RPMI7951 (cell line): ENCODE measurements around the gene SYCE3. TPM values are rescaled to one million over a fixed set of nuclear protein-coding genes. Genes with fewer than 3 reads are reported as not detected.
A peak's percentile ranks its signal among the peaks of the same experiment; 100 is the strongest.

ENCODE experiments used
- DNase-seq: peaks from one replicate; pipeline ENCODE4 v3.0.0-alpha.2; 2012; ENCODE audit warnings: low read depth
- total RNA-seq: library from RNA; depleted of rRNA; stranded (reverse); fragments of >200 nt; shearing (Covaris generic); gene quantifications from 2 replicates; pipeline ENCODE4 v1.2.3, GENCODE V29; 2014

Gene SYCE3
- total RNA-seq, 1 experiment from 2014 or later, result not detected

DNA sequence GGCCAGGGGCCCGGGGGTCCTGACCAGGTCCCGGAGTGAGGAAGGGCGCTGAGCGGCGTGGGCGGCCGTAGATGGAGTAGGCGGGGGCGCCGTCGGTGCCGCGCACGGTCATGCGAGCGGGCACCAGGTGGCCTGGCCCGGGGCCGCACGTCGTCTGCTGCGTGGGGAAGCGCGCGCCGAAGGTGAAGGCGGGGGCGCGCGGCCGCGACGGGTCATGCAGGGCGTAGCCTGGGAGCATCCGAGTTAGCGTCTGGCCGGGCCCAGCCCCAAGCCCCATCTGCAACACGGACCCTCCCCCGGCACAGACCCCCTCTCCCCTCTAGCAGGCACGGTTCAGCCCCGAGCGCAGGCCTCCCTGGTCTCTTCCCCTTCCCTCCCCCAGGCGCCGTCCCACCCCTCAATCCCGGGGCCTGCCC lies 31.2 kb downstream of the SYCE3 start:
- DNase-seq, result peak; percentile 44

DNA sequence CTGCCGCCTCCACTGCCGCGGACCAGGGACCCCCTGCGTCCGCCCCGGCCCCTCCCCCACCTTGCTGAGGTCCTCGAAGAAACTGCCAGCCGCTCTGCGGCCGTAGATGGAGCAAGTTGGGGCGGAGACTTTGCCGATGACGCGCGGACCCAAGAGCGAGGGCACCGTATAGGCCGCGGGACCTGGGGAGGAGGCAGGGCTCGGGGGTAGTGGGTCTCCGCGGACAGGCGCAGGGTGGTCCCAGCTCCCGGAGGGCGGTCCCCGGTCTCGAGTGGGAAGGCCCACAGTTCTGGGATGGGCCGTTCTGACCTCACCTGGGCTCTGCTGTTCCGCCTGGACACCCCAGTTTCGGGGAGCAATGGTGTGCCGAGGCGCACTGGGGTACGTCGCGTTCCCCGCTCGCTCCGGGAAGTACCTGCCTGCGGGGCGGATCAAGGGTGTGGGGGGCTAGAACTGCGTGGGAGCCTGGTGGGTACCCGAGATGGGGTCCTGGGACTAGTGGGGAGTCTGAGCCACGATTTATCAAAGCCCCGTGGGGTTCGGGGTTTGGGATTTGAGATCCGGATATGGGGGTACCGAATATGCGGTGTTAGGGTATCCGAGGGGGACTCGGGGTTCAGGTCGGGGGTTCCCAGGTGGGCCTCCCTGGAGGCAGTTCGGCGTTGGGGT lies 31.7 kb downstream of the SYCE3 start:
- DNase-seq, result peak; percentile 78

DNA sequence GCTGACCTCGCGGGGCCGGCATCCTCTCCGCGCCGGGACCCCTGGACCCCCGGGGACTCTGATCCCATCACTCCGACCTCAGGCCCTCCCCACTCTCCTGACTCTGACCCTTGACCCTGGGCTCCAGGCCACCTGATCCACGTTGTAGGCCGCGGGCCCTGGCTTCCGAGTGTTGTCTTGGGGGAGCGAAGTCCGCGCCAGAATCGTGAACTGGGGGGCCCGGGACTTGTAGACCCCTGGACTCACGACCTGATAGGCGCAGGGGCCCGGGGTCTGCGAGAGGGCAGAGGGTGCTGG lies 32.2 kb downstream of the SYCE3 start:
- no peak for DNase-seq

DNA sequence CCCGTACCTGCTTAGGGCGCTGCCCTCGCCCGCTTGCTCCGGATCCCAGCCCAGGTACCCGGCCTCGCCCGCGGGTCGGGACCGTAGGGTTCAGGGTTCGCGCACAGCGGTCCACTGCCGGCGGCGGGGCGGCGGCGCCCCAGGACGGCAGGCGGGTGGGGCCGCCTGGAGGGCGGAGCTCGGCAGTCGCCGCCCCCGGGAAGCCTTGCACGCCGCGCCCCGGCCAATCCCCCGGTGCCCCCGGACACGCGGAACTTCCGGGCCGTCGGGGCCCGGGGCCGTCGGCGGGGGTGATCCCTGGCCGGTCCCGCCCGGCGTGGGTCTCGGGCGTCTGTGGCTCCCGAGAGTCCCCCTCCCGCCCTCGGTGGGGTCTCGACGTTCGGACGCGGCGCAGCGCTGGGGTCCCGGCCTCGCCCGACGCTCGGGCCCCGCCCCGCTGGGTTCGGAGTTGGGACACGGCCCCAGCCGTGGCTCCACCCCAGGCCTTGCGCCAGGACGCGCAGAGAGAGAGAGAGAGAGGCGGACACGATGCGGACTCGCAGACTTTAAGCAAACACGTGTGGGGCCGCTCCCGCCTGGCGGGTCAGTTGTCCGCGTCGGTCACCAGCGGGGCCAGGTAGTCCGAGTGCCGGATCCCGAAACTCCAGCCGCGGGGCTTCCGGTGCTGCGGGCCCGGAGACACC lies 32.7 kb downstream of the SYCE3 start, which contains the start of gene TYMP:
Gene TYMP (minus strand): TSS at position 116 of the 683 bp plus-strand sequence. CDS start 303 bp downstream, outside the sequence.
- peak; percentile 83 for DNase-seq

DNA sequence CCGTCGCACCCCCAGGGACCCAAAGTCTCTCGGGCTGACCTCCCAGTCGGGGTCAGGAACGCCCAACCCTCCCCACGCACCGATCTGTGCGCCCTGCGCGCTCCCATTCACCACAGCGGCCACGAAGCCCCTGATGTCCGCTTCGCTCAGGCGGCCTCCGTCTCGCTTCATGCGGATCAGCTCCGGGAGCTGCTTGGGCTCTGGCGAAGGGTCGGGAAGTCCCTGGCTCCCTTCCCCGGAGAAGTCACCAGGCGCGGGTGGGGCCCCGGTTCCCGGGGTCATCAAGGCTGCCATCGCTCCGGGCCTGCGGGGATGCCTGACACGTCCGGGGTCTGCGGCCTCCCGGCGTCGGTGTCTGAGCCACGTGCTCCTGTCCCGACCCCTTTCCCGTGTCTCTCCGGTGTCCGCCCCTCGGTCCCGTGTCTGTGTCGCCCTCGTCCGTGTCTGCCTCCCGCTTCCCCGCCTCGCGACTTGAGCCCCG lies 33.3 kb downstream of the SYCE3 start:
- no peak for DNase-seq

DNA sequence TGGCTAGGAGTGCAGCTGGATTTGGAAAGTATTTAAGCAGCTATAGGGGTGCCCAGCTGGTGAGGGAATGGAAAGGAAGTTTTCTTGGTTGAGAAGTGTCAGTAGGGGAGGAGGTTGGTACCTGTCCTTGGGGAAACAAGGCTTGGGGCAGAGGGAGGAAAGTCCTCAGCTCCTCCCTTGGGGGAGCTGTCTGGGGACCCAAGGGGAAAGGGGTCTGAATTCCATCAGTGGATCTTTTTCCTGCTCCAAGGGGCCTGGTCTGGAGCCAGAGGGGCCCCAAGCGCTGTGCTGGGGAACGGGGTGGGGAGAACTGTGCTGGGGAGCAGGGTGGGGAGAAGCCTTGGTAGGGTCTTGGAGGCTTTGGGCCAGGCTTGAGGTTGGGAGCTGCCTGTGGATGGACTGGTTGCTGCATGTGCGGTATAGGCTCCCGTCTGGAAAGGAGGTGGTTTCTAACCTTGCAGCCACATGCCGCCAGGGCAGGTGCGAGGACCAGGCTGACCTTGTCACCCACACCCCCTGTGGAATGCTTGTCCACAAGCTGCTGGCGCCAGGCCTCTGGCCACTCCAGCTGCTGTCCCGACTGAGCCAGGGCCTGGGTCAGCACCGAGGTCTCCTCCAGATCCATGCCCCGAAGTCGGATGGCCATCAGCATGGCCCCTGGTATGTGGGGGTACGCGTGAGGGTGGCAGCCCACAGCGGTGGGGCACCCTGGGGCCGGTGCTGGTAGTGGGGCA lies 33.9 kb downstream of the SYCE3 start:
- DNase-seq, result no peak

DNA sequence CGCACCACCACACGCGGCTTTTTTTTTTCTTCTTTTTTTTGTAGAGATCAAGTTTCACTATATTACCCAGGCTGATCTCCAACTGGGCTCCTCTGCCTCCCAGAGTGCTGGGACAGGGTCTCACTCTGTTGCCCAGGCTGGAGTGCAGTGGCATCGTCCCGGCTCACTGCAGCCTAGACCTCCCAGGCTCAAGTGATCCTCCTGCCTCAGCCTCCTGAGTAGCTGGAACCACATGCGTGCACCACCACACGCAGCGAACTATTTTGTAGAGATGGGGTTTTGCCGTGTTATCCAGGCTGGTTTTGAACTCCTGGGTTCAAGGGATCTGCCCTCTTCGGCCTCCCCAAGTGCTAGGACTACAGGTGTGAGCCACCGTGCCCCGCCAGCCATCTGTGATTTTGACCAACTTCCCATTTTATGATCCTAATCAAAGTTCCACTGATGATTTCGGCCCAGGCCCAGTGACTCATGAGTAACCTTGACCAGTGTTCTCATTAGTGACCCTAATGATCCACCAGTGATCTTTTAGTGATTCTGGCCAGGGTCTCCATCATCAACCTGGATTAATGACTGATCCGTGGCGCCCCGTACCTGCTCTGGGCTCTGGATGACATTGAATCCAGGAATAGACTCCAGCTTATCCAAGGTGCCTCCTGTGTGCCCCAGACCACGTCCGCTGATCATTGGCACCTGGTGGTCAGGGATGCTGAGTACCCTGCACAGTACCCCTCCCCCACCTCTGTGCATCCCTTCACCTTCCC lies 34.6 kb downstream of the SYCE3 start:
- DNase-seq, result no peak

DNA sequence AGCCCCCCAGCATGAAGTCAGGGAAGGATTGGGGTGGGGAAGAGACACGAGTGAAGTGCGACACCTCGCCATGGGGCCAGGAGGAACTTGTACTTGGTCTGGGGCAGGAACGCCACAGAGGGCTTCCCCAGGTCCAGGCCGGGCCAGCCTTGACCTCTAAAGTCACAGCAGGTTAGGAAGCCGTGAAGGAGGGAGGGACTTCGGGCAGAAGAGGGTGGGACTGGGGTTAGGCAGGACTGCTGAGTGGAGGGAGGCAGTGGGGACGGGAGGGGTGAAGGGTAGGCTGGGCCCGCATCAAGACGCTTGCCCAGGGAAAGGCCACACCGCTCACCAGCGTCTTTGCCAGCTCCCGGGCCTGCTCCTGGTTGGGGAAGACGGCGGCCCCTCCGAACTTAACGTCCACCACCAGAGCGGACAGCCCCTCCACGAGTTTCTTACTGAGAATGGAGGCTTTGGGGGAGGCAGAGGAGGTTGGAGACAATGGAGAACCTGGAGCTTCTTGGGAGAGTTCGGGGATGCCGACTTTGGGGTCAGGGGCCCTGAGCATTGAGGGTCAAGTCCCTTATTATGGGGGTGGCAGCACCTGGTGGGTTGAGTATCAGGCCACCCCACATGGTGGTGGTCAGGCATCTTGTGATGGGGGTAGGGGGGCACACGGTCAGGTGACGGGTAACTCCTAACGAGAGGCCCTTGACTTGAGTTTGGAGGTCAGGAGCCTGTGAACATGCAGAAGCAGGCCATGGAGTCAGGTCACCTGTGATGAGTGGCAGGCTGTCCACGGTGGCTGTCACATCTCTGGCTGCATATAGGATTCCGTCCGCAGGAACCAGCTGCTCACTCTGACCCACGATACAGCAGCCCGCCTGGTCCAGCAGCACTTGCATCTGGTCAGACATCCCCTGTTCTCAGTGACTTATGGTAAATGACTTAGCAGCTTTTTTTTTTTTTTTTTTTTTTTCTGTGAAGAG lies 35.6 kb downstream of the SYCE3 start:
- DNase-seq, result peak; percentile 41

DNA sequence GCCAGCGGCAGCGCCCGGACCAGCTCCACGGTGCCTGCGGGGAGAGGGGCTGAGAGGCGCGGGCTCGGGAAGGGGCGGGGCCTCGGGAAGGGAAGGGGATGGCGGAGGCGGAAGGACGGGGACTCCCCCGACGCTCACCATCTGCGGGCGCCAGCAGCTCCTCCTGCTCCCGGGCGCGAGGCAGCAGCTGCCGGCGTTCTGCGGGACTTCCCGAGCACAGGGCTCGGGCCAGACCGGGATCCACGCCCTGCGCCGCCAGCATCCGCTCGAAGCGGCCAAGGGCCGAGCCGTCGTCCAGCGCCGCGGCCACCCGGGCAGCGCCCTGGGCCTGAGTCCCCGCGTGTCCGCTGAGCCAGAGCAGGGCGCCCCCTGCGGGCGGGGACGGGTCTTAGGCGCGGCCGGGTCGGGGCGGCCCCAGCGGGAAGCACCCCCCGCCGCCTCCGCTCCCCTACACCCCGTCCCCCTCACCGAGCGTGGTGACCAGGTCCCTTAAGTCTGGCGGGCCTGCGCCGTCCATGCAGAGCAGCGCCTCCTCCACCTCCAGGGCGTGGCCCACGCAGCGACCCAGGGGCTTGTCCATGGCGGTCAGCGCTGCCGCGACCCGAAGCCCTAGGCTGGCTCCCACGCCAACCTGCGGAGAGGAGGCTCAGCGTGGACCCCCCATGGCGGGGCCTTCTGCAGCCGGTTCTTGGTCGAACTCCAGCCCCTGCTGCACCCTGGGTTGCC lies 36.4 kb downstream of the SYCE3 start:
- DNase-seq, result peak; percentile 77

DNA sequence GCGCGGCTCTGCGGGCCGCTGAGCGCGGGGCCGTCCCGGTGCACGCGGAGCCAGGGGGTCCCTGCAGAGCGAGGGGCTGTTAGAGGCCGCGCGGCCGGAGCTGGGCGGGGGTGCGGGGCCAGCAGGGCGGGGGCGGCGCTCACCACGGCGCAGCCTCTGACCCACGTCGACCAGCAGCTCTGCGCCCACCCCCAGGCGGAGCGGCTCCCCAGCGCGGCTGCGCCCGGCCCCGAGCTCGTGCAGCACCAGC lies 36.9 kb downstream of the SYCE3 start:
- DNase-seq, result no peak

DNA sequence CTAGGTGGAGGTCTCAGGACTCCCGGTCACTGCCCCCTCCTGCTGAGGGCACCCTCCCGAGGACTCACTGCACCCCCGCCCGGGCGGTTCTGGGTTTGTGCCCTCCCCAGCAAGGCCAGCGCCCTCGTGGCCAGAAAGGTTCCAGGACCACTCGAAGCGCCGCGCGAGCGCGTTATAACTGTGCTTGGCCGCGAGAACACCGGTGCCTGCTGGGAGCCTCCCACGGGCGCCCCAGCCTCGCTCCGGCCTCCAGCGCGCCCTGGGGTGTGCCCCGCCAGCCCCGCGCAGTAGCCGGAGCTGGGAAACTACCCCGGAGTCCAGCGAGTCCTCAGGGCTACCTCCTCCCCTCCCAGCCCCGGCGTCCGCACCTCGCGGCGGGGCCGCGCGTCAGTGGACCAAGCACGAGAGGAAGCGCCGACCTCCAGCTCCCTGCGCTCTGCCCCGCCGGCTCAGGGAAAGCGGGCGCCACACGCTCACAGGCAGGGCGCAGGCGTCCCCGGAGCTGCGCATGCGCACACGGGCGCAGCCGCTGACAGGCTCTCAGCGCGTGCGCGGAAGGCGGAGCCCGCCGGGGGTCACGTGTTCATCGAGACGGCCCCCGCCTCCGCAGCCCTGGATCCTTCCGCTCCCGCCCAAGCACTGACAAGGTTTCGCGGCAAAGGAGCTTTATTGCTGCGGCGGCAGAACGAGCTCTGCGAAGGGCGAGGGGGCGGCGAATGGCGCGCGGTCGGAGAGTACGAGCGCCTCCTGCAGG lies 37.4 kb downstream of the SYCE3 start, which contains the start of gene SCO2:
Gene SCO2 (minus strand): TSS at position 495 of the 754 bp plus-strand sequence. CDS start 1,187 bp downstream, outside the sequence.
- peak; percentile 92 for DNase-seq

DNA sequence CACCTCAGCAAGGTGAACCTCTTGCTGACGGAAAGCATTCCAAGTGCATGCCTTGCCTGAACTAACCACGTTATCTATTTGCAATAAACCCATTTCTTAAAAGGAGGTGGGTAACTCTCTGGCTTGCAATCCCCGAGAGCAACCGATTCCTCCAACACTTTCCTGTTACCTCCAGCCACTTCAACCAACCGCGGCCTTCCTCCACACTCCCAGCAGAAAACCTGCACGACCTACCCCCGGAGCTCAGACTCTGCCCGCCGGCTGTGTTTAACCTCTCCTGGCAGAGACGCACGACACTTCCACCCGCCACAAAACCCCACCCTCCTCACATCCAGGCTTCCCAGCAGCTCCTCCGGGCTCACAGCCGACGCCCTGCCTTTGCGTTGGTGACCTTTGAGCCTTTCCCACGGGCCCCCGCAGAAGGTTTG lies 38.0 kb downstream of the SYCE3 start:
- DNase-seq, result peak; percentile 47

DNA sequence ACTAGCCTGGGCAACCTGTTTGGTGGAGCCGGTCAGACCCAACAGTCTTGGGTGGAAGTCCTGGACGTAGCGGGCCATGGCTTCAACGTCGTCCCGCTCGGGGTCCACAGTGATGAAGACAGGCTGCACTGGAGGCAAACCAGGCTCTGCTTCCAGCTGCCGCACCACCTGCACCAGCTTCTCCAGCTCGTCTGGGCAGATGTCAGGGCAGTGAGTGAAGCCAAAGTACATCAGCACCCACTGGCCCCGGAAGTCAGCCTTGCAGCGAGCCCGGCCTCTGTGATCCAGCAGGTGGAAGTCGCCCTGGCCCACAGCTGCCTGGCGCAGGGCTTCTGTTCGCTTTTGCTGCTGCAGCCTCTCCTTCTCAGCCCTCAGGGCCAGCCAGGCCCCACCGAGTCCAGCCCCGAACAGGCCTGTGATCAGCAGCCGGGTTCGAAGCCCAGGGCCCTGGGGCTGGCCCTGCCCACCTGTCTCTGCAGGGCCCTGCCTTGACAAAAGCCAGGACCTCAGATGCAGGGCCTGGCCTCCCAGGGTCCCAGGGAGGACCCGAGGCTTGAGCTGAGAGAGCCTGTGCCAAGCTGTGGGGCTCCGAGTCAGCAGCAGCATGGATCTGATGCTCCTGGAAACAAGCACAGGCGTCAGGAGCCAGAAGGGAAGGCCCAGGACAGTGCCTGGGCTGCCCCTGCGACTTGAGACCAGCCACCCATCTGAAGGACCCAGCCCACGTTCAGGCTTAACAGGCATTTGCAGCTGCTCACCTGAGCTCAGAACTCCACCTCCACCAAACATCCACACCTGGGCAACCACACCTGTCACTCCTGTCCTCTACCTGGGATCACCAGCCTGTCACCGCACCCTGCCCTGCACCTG lies 38.7 kb downstream of the SYCE3 start:
- DNase-seq, result no peak

DNA sequence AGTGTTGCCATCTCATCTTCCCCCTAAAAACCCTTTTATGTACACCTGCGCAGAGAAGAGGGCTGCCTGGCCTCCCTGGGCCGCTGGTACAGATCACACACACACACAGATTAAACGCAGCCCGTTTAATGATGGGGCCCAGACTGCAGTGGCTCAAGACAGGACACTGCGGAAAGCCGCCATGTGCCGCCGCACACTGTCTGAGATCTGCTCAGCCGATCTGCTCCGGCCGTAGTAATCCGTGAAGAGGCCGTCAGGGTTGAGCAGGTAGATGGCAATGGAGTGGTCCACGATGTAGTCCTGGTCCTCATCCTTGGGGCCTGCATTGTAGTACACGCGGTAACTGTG lies 39.3 kb downstream of the SYCE3 start:
- DNase-seq, result no peak

DNA sequence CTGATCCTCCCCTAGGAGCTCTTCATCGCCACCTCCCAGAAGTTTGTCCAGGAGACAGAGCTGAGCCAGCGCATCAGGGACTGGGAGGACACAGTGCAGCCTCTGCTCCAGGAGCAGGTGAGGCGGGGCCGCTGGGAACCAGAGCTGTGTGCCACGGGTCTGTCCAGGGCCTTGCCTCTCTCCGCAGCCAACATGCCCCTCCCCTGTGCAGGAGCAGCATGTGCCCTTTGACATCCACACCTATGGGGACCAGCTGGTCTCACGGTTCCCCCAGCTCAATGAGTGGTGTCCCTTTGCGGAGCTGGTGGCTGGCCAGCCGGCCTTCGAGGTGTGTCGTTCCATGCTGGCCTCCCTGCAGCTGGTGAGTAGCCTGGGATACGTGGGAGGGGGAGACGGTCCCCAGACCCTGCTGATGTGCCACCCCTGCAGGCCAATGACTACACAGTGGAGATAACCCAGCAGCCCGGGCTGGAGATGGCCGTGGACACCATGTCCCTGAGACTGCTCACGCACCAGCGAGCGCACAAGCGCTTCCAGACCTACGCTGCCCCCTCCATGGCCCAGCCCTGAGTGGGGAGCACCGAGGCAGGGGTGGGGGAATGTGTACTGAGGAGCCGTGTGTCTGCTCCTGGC lies 39.8 kb downstream of the SYCE3 start:
- DNase-seq, result no peak

DNA sequence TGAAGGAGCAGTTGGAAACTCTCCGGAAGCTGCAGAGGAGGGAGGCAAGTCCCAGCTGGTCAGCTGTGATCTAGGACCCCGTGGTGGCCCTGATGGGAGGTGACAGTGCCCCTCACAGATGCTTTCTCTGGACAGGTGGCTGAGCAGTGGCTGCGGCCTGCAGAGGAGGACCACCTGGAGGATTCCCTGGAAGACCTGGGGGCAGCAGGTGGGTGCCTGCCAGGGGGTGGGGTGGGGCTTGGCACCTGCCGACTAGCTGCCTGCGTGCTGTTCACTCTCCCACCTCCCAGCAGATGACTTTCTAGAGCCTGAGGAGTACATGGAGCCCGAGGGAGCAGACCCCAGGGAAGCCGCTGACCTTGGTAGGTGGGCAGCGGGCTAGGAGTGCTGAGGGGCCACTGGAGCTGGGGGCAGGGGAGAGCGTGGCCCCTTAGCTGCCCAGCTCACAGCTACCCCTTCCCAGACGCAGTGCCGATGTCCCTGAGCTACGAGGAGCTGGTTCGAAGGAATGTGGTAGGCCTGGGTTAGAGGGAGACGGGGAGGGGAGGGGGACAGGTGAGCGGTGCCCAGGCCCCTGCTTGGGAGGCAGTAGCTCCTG lies 40.4 kb downstream of the SYCE3 start:
- no peak for DNase-seq

DNA sequence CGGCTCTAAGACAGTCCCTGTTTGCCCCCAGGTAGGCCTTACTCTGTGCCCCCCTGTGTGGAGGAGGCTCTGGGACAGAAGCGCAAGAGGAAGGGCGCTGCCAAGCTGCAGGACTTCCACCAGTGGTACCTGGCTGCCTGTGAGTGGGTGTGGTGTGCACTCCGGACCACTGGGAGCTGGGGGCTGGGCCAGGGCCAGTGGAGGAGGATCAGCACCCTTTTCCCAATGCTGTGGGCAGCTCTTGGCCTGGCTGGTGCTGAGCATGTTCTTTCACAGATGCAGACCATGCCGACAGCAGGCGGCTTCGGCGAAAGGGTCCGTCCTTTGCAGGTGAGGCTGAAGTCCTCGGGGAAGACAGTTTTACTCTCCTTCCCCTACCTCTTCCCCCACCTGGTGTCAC lies 41.0 kb downstream of the SYCE3 start:
- no peak for DNase-seq
